Fibroblast of villous mesenchyme (primary cell): Measurements from ENCODE around the gene MAP3K14. TPM values are rescaled to one million over a fixed set of nuclear protein-coding genes. Genes with fewer than 3 reads are reported as not detected.
A peak's percentile ranks its signal among the peaks of the same experiment; 100 is the strongest.

Source experiments
- DNase-seq: peaks from one replicate; pipeline ENCODE4 v3.0.0-alpha.2; 2010; ENCODE audit warnings: low read depth
- H3K4me3 ChIP-seq: 2 replicates; pipeline ENCODE4 v1.5.1; 2011; ENCODE audit warnings: low read depth, mild to moderate bottlenecking, low read length
- CTCF ChIP-seq: IDR thresholded peaks from 2 replicates; pipeline ENCODE4 v1.5.1; 2012; ENCODE audit warnings: low read depth, mild to moderate bottlenecking, low read length; ENCODE audit not compliant: insufficient read depth
- total RNA-seq: library from RNA; depleted of rRNA; stranded (reverse); fragments of >200 nt; gene quantifications from 2 replicates; pipeline ENCODE4 v1.2.3, GENCODE V29; 2012

MAP3K14 gene
- total RNA-seq, 1 donor, result 1.7 TPM

GRCh38 chr17:45246861-45247428, 69.9 kb downstream of the MAP3K14 start:
- DNase-seq, result no peak
- peak overlapping the region; percentile 70 for H3K4me3 ChIP-seq
- TF ChIP-seq CTCF, result peak; percentile 50

- H3K4me3 ChIP-seq, result peak overlapping the region; percentile 70
- DNase-seq, result no peak
- TF ChIP-seq CTCF, result no peak
Measured at GRCh38 chr17:45246338-45246737, 70.5 kb downstream of the MAP3K14 start.

- TF ChIP-seq CTCF, result no peak
- H3K4me3 ChIP-seq, result no peak overlapping the region
- DNase-seq, result no peak
Measured at GRCh38 chr17:45244725-45245656, 71.8 kb downstream of the MAP3K14 start.

GRCh38 chr17:45243750-45244149, 73.1 kb downstream of the MAP3K14 start:
- no peak overlapping the region for H3K4me3 ChIP-seq
- no peak for TF ChIP-seq CTCF
- no peak for DNase-seq

- no peak overlapping the region for H3K4me3 ChIP-seq
- no peak for TF ChIP-seq CTCF
- DNase-seq, result no peak
Measured at GRCh38 chr17:45242029-45242414, 74.8 kb downstream of the MAP3K14 start.

- no peak for TF ChIP-seq CTCF
- no peak for DNase-seq
- no peak overlapping the region for H3K4me3 ChIP-seq
Measured at GRCh38 chr17:45241328-45242028, 75.3 kb downstream of the MAP3K14 start.
